OCI-LY7 (cell line): ENCODE results near the gene PNMA8C. TPM values are rescaled to one million over a fixed set of nuclear protein-coding genes. Genes with fewer than 3 reads are reported as not detected.

ENCODE experiments used
- BruUV-seq: library from RNA; stranded (reverse); fragments of 400-500 nt; replicated peaks from 2 replicates; lab custom pipeline; 2021; lab: Mats Ljungman, UMichigan
- CTCF ChIA-PET: fragments of 300-600 bp; sonication (Branson Sonifier 250); formaldehyde crosslinking; loops from one replicate; lab custom pipeline; 2022; ENCODE audit warnings: antibody characterized with exemption; ENCODE audit not compliant: unreplicated experiment; lab: Charles Lee
- POLR2A ChIA-PET: fragments of 300-600 bp; sonication (Branson Sonifier 250); formaldehyde crosslinking; loops from one replicate; lab custom pipeline; 2022; ENCODE audit warnings: antibody characterized with exemption; lab: Charles Lee
- DNase-seq: peaks from one replicate; pipeline ENCODE4 v3.0.0-alpha.2; 2015; ENCODE audit warnings: low spot score
- H2AFZ ChIP-seq: fragments of 200-600 bp; sonication (generic), shearing (Covaris generic); 2 replicates; pipeline ENCODE4 v1.6.1; 2014; ENCODE audit warnings: mild to moderate bottlenecking, antibody characterized with exemption, low read length, moderate library complexity
- H3K27ac ChIP-seq: fragments of 200-600 bp; sonication (generic); 2 replicates; pipeline ENCODE4 v1.5.1; 2014; ENCODE audit warnings: mixed run types, low read depth, mild to moderate bottlenecking, moderate library complexity, low read length, inconsistent platforms; ENCODE audit not compliant: poor library complexity, severe bottlenecking
- H3K36me3 ChIP-seq: fragments of 200-600 bp; sonication (generic); 2 replicates; pipeline ENCODE4 v1.6.1; 2014; ENCODE audit warnings: mild to moderate bottlenecking, antibody characterized with exemption, low read length, moderate library complexity, mixed read lengths; ENCODE audit not compliant: insufficient read depth
- H3K4me1 ChIP-seq: fragments of 200-600 bp; sonication (generic); 2 replicates; pipeline ENCODE4 v1.5.1; 2014; ENCODE audit warnings: mild to moderate bottlenecking, low read length; ENCODE audit not compliant: insufficient read depth, poor library complexity, severe bottlenecking
- H3K4me2 ChIP-seq: fragments of 200-600 bp; sonication (generic); 2 replicates; pipeline ENCODE4 v1.6.1; 2014; ENCODE audit warnings: mild to moderate bottlenecking, low read length
- H3K4me3 ChIP-seq: fragments of 200-600 bp; sonication (generic); 2 replicates; pipeline ENCODE4 v1.5.1; 2014; ENCODE audit warnings: mild to moderate bottlenecking, low read depth, low read length; ENCODE audit not compliant: poor library complexity, severe bottlenecking
- H3K79me2 ChIP-seq: fragments of 200-600 bp; sonication (generic); 2 replicates; pipeline ENCODE4 v1.6.1; 2016; ENCODE audit warnings: low read depth, mild to moderate bottlenecking, low read length, moderate library complexity, mixed read lengths; ENCODE audit not compliant: insufficient read depth
- H3K9me2 ChIP-seq: fragments of 200-600 bp; sonication (generic); 2 replicates; pipeline ENCODE4 v1.6.1; 2016; ENCODE audit warnings: mild to moderate bottlenecking, low read length, mixed read lengths; ENCODE audit not compliant: insufficient read depth
- H3K9me3 ChIP-seq: fragments of 200-600 bp; sonication (generic); 2 replicates; pipeline ENCODE4 v1.6.1; 2014; ENCODE audit warnings: mild to moderate bottlenecking, mixed run types, low read length, mixed read lengths
- H4K20me1 ChIP-seq: fragments of 200-600 bp; sonication (generic); 2 replicates; pipeline ENCODE4 v1.6.1; 2014; ENCODE audit warnings: mild to moderate bottlenecking, antibody characterized with exemption, low read length, moderate library complexity, mixed read lengths; ENCODE audit not compliant: insufficient read depth
- CTCF ChIP-seq: fragments of 200-600 bp; sonication (generic); conservative IDR thresholded peaks from 2 replicates; pipeline ENCODE4 v1.5.1; 2014; ENCODE audit warnings: mild to moderate bottlenecking, antibody characterized with exemption, low read length, moderate library complexity, mixed read lengths
- EZH2phosphoT487 ChIP-seq: fragments of 200-600 bp; sonication (generic); IDR thresholded peaks from 2 replicates; pipeline ENCODE4 v1.6.1; 2018; ENCODE audit warnings: low read depth, borderline replicate concordance, mild to moderate bottlenecking, mixed run types, antibody characterized with exemption, low read length, moderate library complexity, mixed read lengths
- intact Hi-C: fragments of 100-400 bp; cut with micrococcal nuclease; formaldehyde crosslinking; loops from one replicate; pipeline ENCODE4 v1.10.0; 2022; ENCODE audit not compliant: unreplicated experiment
- total RNA-seq, 2 experiments: library from RNA; depleted of rRNA in 1 of 2; stranded (reverse); fragments of >200 nt in 1 of 2; shearing (Covaris generic) in 1 of 2; gene quantifications; 2 replicates each; pipeline ENCODE4 v1.2.3, GENCODE V29; 2014 to 2022

Gene PNMA8C
- total RNA-seq, 2 experiments from 2014 or later = 1.0 to 4.9 TPM

GRCh38 chr19:46410205-46411087 is 18.3 kb downstream of the PNMA8C start:
- no peak for TF ChIP-seq CTCF
- TF ChIP-seq EZH2phosphoT487 = no peak
- Histone ChIP-seq H3K4me2 (peak overlapping the region; percentile 32; the same call in 1 of the 2 replicates), H3K9me2 (no peaks in the 10 kb centered on the region), H4K20me1 (no peaks in the 10 kb centered on the region), H3K79me2 (no peaks in the 10 kb centered on the region), H3K9me3 (no peaks in the 10 kb centered on the region), H3K36me3 (no peaks in the 10 kb centered on the region), H3K4me1 (peaks cover 38% of the 10 kb centered on the region), H3K27ac (peak overlapping the region; percentile 7), H3K4me3 (no peak overlapping the region), H2AFZ (no peak overlapping the region; the same call in 1 of the 2 replicates)
- DNase-seq = peak; percentile 57
- intact Hi-C loops = no loop called here
- CTCF ChIA-PET = no interaction called here
- BruUV-seq = no TSS peak
- POLR2A ChIA-PET = interaction anchor here (0.6 kb wide), 1 partner anchor 73 kb away, joined by 3 read pairs; no protein-coding TSS in a partner anchor

- Histone ChIP-seq H3K36me3 (no peaks in the 10 kb centered on the region), H4K20me1 (no peaks in the 10 kb centered on the region), H3K9me2 (no peaks in the 10 kb centered on the region), H3K79me2 (no peaks in the 10 kb centered on the region), H2AFZ (no peak overlapping the region), H3K27ac (no peak overlapping the region), H3K4me1 (peaks cover 48% of the 10 kb centered on the region), H3K4me3 (no peak overlapping the region), H3K9me3 (no peaks in the 10 kb centered on the region), H3K4me2 (no peak overlapping the region)
- DNase-seq = no peak
- intact Hi-C loops = no loop called here
- no peak for TF ChIP-seq EZH2phosphoT487
- no peak for TF ChIP-seq CTCF
- BruUV-seq = no TSS peak
- POLR2A ChIA-PET = no interaction called here
- CTCF ChIA-PET = no interaction called here
These were observed 19.5 kb downstream of the PNMA8C start for GRCh38 chr19:46409191-46409590.

GRCh38 chr19:46408664-46409039 is 20.1 kb downstream of the PNMA8C start:
- TF ChIP-seq EZH2phosphoT487 = no peak
- no peak for TF ChIP-seq CTCF
- Histone ChIP-seq H3K4me2 (peak overlapping the region; percentile 33), H3K4me1 (peaks cover 53% of the 10 kb centered on the region), H3K4me3 (peak overlapping the region; percentile 1), H3K9me2 (no peaks in the 10 kb centered on the region), H2AFZ (peak overlapping the region; percentile 56; the same call in 1 of the 2 replicates), H4K20me1 (no peaks in the 10 kb centered on the region), H3K9me3 (no peaks in the 10 kb centered on the region), H3K36me3 (no peaks in the 10 kb centered on the region), H3K79me2 (no peaks in the 10 kb centered on the region), H3K27ac (no peak overlapping the region)
- intact Hi-C loops = no loop called here
- POLR2A ChIA-PET = no interaction called here
- CTCF ChIA-PET = no interaction called here
- no peak for DNase-seq
- BruUV-seq = no TSS peak
